22Rv1 (cell line): ENCODE measurements around the gene TMEM51.

Experiments used
- ZFX ChIP-seq: fragments of 450-650 bp; IDR thresholded peaks from 2 replicates; pipeline ENCODE4 v1.6.1; 2017; ENCODE audit warnings: antibody characterized with exemption, borderline replicate concordance
- TF ChIP-seq, protein P1 (sequence below): fragments of 450-650 bp; IDR thresholded peaks from 2 replicates; pipeline ENCODE4 v1.5.1; 2017; ENCODE audit warnings: mild to moderate bottlenecking

DNA sequence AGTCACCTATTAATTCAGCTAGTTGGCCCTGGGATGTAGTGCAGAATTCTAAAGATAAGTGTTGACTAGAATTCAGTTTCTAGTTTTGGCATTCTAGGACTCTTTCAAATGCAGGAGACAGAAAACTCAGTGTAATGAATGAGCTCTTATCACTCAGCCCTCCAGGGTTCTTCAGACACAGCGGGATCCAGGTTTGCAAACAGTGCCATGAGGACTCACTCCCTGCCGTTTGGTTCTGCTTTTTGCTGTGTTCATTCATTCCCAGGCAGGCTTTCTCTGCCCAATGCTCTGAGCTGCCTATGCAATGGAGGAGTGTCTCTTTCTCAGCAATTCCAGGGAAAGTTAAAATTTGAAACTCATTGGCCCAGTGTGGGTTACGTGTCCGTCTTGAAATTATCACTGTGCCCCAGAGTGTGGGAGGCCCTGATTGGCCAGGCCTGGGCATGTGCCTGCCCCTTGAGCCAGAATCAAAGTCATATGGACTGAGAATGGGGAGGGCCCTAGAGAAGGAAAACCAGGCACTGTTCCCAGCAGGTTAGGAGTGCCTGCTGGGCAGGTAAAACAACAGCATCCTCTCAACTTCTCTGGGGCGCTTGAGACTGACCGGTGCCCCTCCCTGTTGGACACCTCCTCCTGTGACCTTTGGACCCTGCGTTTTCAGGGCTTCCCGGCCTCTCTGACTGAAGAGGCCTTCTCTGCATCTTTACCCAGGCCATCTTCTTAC is 43.4 kb downstream of the TMEM51 start:
- TF ChIP-seq, protein P1, sequence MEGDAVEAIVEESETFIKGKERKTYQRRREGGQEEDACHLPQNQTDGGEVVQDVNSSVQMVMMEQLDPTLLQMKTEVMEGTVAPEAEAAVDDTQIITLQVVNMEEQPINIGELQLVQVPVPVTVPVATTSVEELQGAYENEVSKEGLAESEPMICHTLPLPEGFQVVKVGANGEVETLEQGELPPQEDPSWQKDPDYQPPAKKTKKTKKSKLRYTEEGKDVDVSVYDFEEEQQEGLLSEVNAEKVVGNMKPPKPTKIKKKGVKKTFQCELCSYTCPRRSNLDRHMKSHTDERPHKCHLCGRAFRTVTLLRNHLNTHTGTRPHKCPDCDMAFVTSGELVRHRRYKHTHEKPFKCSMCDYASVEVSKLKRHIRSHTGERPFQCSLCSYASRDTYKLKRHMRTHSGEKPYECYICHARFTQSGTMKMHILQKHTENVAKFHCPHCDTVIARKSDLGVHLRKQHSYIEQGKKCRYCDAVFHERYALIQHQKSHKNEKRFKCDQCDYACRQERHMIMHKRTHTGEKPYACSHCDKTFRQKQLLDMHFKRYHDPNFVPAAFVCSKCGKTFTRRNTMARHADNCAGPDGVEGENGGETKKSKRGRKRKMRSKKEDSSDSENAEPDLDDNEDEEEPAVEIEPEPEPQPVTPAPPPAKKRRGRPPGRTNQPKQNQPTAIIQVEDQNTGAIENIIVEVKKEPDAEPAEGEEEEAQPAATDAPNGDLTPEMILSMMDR: no peak
- no peak for TF ChIP-seq ZFX
